GM21825 (cell line): Measurements from ENCODE around the gene MPRIP.
"Not testable (repeated sequence)": the region's sequence is repeated elsewhere in the genome, so short reads cannot be mapped to it uniquely, and the experiment has no call there.

Experiments
- ATAC-seq: cut with Tn5 transposase; IDR thresholded peaks from one replicate; pipeline ENCODE4 v1.9.1; 2021; ENCODE audit warnings: mild to moderate bottlenecking, moderate library complexity; ENCODE audit not compliant: unreplicated experiment

Gene MPRIP

DNA sequence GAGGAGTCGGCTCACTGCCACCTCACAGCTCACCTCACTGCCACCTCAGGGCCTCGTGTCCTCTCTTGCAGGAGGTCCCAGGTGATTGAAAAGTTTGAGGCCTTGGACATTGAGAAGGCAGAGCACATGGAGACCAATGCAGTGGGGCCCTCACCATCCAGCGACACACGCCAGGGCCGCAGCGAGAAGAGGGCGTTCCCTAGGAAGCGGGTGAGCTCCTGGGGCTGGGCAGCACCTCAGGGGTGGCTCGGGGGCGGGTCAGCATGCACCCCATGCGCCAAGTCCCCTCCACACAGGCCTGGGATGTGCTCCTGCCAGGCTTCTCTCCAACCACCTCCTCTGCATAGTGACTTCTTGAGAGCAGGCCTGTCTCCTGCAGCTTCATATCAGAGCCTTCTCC lies 100.3 kb downstream of the MPRIP start:
- no peak for ATAC-seq

DNA sequence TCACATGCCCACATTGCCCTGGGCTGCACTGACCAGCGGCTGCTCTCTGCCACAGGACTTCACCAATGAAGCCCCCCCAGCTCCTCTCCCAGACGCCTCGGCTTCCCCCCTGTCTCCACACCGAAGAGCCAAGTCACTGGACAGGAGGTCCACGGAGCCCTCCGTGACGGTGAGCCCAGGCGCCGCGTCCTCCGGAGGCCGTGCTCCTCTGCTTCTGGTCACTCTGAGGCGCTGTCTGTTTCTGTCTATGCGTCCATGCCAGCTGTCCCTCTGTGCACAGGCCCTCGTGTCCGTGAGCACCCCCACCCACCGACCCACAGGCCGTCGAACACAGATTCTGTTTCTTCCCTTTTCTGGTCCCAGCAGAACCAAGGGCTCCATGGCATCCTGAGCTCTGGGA lies 101.2 kb downstream of the MPRIP start:
- no peak for ATAC-seq

DNA sequence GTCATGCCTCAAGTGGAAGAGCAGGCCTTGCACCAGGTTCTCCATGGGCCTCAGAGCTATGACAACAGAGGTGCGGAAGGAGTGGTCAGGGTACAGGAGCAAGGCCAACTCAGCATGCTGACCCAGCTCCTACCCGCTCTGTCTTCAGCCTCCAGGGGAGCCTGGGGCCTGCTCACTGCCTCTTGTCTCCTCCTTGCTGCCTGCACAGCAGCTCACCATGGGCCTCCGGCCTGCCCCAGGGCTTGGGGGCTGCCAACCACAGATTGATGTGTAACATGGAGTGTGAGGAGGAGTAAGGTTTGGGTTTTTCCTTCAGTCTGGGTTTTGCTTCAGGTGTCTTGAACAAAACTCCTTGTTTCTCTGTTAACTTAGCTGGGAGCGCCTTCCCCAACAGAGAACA lies 101.8 kb downstream of the MPRIP start:
- no peak for ATAC-seq

DNA sequence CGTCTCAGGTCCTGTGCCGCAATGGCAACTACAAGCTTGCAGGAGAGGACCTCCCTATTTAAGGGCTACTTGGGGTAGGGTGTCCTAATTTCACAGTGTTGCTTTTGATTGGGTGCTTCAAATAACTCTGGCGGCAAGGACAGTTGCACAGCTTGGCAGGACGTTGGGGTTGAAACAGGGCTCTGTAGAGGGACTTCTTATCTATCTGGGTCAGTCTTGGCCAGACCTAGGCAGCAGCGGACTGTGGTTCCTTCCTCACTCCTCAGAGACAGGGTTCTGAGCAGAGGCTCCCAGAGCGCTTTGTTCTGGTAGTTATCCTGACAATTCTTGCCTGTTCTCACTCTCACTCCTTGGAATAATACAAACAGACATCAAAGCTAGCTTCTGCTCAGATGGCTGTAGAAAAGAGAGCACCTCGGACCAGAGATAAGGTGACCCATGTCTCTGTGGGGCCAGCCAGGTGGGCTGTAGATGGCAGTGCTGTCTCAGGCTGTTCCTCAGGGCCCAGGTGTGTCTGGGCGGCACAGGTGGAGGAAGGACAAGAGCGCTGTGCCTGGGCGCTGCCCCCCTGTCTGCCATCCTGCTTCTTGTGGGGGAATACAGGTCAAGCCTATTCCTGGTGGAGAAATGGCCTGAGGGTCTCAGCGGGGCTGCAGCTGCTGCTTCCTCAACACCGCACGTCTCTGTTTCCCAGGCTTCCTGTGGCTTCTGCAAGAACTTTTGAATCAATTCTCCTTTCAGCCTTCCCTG lies 102.8 kb downstream of the MPRIP start:
- ATAC-seq, result no peak

DNA sequence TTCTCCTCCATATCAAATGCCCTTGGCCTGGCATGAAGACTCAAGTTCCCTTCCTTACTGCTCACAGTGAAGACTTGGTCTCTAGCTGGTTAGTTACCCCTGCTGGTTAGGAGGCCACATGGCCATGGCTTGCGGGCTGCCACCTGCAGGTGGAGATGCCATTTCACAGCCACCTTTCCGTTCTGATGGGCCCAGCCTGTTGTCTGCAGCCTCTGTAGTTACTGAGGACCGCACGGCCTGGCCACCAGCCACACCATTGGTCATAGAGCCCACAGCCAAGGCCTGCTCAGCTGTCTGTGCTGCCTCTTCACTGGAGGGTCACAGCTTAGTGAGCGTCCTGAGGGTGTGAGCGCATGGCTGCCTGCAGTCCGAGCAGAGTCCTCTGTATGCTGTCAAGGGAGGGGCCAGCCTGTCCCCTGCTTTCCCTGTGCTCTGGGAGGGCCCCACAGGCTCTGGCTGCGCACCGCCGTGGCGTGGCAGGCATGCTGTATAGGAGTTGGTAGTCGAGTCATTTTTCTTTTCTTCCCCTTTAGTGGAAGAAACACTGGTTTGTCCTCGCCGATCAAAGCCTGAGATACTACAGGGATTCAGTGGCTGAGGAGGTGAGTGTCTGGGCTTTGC lies 104.6 kb downstream of the MPRIP start:
- ATAC-seq, result no peak

DNA sequence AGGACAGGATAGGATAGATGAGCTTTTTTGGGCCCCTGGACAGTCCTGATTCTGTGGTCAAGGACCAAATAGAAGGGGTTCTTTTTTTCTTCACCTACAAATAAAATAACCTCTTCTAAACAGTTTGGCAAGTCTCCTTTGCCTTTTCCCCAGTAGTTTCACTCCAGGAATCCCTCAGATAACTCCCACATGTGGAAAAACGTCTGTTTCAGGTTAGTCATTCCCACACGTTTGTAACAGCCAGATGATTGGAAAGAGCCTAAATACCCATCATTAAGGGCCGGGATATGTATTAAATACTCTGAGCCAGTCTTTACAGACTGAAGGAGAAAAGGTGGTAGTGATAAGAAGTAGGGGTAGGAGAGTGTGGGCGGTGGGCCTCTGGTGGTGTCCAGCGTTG lies 105.6 kb downstream of the MPRIP start:
- ATAC-seq, result no peak

DNA sequence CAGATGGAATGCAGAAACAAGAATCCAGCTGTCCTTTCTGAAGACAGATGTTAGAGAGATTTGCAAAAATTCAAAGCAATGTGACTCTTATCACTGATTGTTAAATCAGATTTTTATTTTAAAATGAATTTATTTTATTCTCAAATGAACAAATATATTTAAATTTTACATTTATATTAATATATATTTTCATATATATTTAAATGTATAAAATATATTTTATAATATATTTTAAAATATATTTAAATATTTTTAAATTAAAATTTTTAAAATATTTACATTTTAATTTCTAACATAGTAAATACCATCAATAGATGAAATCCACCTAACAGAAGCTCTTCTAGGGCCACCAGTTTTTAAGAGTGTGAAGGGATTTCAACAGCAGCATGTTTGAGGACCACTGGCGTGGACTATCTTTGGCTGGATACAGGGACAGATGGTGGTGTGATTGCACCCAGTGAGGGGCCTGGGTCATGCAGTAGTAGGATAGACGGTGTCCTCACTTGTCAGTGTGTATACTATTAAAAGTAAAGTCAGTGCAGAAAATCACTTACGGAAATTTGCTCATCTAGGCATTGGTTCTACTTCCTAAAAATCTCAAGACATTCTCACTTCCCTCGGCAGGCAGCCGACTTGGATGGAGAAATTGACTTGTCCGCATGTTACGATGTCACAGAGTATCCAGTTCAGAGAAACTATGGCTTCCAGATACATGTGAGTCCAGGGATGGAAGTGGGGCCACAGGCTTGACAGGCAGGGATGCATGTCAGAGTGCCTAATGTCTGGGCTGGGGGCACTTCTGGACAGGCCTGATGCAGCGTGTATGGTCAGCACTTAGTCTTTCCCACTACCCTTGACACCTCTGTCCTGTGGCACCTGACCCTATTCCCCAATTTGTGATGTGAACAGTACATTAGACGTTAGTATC lies 107.5 kb downstream of the MPRIP start:
- no peak for ATAC-seq

DNA sequence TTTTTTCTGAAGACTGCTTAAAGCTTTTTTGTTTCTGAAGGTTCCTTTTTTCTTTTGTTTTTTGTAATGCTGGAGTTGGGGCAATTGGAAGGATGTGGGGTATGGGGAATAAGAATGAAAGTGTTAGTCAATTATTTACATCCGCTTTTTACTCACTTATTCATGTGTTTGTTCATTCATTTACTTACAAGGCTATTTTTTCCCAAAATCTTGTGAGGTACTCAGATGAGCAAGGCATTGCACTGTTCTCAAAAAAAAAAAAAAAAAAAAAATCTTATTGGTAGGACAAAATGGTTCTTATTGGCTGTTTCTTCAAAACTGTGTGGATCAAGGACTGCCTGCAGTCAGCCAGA lies 108.2 kb downstream of the MPRIP start:
- ATAC-seq, result no peak

DNA sequence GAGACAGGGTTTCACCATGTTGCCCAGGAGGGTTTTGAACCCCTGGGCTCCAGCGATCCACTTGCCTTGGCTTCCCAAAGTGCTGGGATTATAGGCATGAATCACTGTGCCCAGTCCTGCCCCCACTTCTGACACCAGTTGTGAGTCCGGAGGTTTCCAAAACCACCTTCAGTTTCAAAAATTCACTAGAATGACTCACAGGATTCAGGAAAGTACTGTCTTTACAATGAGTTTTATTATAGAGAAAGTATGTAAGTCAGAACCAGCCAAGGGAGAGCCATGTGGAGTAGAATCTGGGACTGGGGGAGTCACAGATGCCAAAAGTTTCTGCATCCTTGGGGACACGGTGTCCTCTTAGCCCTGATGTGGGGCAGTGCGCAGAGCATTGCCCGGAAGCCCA lies 108.8 kb downstream of the MPRIP start:
- ATAC-seq, result no peak

DNA sequence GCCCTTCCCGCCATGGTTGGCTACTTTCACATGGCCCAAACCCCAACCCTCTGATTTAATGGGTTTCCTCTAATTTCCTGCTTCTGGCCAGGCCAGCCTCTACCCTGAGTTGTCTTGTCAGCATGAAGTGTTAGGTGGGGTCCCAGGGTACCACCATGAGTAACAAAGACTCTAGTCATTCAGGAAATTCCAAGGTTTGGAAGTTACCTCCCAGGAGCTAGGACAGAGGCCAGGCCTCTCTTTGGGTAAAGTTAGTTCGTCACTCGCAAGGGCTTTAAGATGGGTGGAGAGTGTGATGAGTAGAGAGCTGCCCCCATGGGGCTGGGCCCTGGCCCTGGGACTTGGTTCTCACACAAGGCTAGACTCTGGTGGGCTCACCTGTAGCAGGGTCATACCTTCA lies 109.3 kb downstream of the MPRIP start:
- no peak for ATAC-seq

DNA sequence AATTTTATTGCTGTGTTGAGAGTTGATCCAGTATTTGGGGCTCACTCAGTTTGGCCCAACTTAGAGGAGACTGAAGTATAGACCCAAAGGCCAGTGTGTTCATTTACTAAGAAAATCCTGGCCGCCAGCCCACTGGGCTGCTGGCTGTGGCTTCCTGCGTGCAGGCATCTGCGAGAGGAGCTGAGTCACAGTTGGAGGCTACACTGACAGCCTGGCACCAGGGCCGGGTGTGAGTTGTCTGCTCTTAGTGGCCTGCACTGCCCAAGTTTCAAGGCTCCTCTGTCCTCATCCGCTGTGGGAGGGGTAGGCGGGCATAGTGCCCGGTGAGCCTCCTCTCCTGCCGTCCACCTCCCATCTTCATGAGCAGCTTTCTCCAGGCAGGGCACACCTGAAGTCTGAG lies 109.7 kb downstream of the MPRIP start:
- no peak for ATAC-seq

DNA sequence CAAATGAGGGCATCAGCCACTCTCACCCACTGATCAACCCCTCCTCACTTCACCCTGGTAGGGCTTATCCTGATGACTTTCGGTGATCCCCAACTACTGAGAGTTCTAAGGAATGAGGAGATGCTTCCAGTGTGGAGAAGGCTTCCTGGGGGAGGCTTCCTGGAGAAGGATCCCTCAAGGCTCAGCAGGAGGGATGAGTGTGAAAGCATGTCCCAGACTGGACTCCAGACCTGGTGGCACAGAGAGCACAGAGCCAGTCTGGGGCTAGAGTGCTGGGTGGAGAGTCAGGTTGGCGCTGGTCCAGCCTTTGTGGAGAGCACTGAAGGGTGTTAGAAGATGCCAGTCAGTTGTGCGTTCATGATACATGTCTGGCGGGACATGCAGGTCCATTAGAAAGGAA lies 110.1 kb downstream of the MPRIP start:
- no peak for ATAC-seq

DNA sequence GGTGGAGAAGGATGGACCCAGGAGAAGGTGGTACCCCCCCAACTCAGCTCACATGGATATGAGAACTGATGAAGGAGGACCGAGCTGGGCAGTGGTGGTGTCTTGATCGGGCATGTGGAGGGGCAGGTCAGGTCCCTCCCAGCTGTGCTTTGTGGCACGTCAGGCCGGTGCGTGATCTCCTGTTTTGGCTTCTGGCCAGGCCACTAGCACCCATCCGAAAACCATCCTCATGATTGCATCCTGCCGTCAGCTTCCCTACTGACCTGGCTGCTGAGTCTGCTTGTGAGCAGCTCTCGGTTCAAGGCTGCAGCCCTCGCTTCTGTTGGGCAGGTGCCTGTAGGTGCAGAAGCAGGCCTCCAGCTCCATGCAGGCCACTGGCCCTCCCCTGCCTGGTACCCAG lies 110.8 kb downstream of the MPRIP start:
- ATAC-seq, result no peak

DNA sequence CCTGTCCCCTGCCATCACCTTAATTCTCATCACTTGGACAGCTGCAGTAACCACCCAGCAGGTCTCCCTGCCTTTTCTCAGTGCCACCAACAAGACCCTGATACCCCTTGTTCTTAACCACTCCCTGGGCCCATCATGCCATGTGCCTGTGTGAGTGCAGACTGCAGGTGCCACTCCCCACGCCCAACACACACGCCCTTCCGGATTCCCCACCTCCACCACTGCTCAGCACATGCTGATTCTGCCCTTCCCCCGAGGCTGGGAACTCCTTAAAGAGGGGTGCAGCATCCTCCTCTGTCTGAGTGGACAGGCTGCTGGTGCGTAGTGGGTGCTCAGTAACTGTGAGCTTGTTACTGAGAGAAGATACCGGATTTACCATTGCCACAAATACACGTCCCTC lies 111.5 kb downstream of the MPRIP start:
- ATAC-seq, result no peak

DNA sequence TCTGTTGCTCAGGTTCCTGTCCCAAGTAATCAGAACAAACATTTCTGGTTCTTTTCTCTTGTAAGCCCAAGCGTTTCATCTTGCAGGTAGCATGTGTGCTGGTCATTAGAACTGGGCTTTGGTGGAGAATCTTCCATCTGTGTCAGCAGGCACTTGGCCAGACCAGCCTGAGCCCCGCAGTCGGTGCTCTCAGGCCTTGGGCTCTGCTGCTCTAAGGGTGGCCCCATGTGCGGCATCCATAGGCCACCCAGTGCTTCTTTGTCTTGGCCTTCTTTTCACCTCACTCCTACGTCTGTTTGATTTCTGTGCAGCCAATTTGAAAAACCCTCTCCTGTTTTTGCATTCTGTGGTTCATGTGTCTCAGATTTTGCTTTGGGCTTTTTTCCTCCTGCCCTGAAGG lies 112.3 kb downstream of the MPRIP start:
- ATAC-seq, result no peak

DNA sequence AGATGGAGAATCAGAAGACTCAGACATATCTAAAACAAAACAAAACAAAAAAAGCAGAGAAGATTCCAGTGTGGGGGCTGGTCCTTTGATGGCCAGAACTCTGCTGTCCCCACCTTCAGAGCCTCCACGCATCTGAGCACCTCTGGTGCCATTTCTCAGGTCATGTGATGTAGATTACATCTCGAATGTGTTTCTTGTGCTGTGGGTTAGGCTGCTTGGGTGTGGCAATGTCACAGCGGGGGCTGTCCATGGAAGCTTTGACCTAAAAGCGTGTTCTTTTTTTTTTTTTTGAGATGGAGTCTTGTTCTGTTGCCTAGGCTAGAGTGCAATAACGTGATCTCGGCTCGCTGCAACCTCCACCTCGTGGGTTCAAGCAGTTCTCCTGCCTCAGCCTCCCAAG lies 112.7 kb downstream of the MPRIP start:
- ATAC-seq, result no peak

DNA sequence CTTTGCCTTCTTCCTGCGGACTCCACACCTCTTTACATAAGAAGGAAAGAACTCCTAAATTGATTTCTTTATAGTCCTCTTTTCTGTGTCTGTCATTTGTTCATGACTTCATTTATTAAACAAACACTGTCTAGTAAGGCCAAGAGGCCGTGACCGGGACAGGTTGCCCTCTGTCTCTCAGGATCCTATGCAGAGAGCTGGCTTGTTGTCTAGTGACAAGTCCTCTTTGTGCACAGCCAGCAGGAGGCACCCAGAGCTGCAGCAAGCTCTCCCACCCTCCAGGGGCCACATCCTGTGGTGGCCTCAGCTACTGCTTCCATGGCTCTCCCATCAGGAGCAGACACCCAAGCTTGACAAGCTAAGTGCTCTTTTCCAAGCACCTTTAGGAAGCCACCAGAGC lies 113.3 kb downstream of the MPRIP start:
- no peak for ATAC-seq

DNA sequence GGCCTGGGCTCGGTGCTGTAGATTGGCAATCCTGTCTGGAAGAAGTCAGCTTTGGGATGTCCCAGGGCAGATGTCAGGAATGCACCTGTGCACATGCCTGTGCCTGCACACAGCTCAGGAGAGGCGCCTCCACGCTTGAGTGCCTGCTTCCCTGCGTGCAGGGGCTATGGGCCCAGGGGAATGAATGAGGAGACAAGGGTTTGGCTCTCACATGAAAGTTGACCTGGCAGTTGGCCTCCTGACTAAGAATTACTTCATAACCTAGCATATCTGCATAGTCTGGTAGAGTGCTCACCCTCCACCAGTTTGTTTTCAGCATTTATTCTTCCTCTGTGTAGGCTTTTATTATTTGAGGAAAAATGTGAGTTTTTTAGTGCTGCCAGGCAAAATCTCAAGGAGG lies 113.8 kb downstream of the MPRIP start:
- ATAC-seq, result no peak

DNA sequence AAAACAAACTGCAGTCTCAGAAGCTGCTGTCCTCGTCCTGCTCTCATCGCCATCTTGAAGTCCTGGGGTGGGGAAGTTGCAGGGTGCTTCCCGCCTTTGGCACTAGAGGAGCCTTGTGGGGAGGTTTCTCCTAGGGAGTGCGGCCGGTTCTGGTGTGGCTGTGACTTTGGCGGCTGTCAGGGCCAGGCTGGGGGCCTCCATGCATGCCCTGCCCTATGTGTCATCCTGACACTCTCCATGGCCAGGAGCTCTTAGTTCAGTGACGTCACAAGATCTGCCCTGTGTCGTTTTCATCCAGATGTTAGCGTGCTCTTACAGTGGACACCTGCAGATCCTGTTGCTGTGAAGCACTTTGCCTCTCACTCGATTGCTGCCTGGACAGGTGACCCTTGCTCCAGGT lies 114.3 kb downstream of the MPRIP start:
- ATAC-seq, result no peak

DNA sequence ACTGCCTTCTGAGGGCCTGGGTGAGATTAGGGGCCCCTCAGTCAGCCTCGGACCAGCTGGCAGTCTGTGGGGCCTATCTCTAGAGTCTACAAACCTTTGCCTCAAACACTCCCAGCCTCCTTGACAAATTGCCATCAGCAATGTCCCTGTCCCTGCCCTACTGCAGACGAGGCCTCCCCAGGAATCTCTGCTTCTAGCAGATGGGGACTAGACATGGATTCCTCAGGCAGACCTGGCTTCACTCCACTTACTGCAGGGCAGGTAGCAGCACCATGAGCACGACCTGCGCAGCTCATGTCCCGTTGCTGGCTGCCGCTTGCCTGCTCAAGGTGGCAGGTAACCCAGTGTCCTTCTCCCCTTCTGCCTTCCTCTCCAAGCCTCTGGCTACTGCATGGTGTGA lies 114.8 kb downstream of the MPRIP start:
- ATAC-seq, result no peak

DNA sequence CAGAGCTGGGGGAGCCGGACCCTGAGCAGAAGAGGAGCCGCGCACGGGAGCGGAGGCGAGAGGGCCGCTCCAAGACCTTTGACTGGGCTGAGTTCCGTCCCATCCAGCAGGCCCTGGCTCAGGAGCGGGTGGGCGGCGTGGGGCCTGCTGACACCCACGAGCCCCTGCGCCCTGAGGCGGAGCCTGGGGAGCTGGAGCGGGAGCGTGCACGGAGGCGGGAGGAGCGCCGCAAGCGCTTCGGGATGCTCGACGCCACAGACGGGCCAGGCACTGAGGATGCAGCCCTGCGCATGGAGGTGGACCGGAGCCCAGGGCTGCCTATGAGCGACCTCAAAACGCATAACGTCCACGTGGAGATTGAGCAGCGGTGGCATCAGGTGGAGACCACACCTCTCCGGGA lies 116.2 kb downstream of the MPRIP start:
- not testable (repeated sequence) for ATAC-seq

DNA sequence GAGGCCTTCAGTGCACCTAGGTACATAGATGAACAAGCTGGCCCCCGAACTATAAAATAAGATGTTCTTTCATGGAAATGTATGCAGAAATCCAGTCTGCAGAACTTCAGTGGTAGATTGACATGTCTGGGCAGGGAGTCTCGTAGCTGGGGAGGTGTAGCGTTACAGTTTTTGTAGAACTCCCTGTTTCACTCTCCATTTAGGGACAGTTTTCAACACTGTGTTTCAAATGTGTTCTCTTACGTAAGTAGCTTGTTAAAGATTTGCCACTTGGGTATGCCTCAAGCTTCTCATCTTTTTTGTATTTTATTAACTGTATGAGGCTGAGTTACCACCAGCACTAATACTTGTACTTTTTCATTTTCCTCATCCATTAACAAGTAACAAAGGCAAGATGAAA lies 117.3 kb downstream of the MPRIP start:
- ATAC-seq, result no peak
